WTC11 (cell line): ENCODE results near the gene GOLGA8A. TPM values are rescaled to one million over a fixed set of nuclear protein-coding genes. Genes with fewer than 3 reads are reported as not detected.

Source experiments
- ATAC-seq: fragments of 200-7000 bp; cut with Tn5 transposase; 2 replicates; pipeline ENCODE4 v1.10.0; 2021; ENCODE audit warnings: mild to moderate bottlenecking, moderate library complexity
- CTCF ChIA-PET: fragments of 300-600 bp; sonication (Branson Sonifier 250); formaldehyde crosslinking; loops from one replicate; lab custom pipeline; 2021; ENCODE audit warnings: antibody characterized with exemption; lab: Charles Lee
- POLR2A ChIA-PET: fragments of 350-600 bp; sonication (Branson Sonifier 250); formaldehyde crosslinking; loops from one replicate; lab custom pipeline; 2021; ENCODE audit warnings: antibody characterized with exemption; lab: Charles Lee
- DNase-seq: peaks from one replicate; pipeline ENCODE4 v3.0.0; 2021; ENCODE audit warnings: low spot score
- H3K27ac Mint-ChIP-seq: 2 replicates; pipeline ENCODE4 v1.8.0; 2021; ENCODE audit warnings: mixed read lengths
- H3K27me3 Mint-ChIP-seq: 2 replicates; pipeline ENCODE4 v1.8.0; 2021; ENCODE audit warnings: low read depth, mild to moderate bottlenecking, moderate library complexity, mixed read lengths
- H3K36me3 Mint-ChIP-seq: 2 replicates; pipeline ENCODE4 v1.8.0; 2021; ENCODE audit warnings: mixed read lengths
- H3K4me1 Mint-ChIP-seq: 2 replicates; pipeline ENCODE4 v1.8.0; 2022; ENCODE audit warnings: mixed read lengths
- H3K4me3 Mint-ChIP-seq: 2 replicates; pipeline ENCODE4 v1.8.0; 2021; ENCODE audit warnings: mild to moderate bottlenecking, moderate library complexity, mixed read lengths
- H3K9me3 Mint-ChIP-seq: 2 replicates; pipeline ENCODE4 v1.8.0; 2021; ENCODE audit warnings: mixed read lengths
- ATF6 ChIP-seq: sonication (generic); formaldehyde crosslinking; IDR thresholded peaks from 2 replicates; pipeline ENCODE4 v1.8.1; 2023; ENCODE audit warnings: mild to moderate bottlenecking, missing genetic modification reagents
- CBFB ChIP-seq: sonication (generic); formaldehyde crosslinking; IDR thresholded peaks from 2 replicates; pipeline ENCODE4 v1.8.1; 2022; ENCODE audit warnings: mild to moderate bottlenecking, low read depth, missing genetic modification reagents
- ETV6 ChIP-seq: sonication (generic); formaldehyde crosslinking; IDR thresholded peaks from 2 replicates; pipeline ENCODE4 v1.8.1; 2022; ENCODE audit warnings: mild to moderate bottlenecking, missing genetic modification reagents
- FOXP1 ChIP-seq: sonication (generic); formaldehyde crosslinking; IDR thresholded peaks from 2 replicates; pipeline ENCODE4 v1.8.0; 2022; ENCODE audit warnings: missing genetic modification reagents, mild to moderate bottlenecking, moderate library complexity, borderline replicate concordance
- GABPB1 ChIP-seq: sonication (generic); formaldehyde crosslinking; IDR thresholded peaks from 2 replicates; pipeline ENCODE4 v1.8.1; 2023; ENCODE audit warnings: mild to moderate bottlenecking, missing genetic modification reagents
- GRHL2 ChIP-seq: fragments of 250-450 bp; sonication (Bioruptor Pico); IDR thresholded peaks from 2 replicates; pipeline ENCODE4 v1.8.0; 2022; ENCODE audit warnings: mild to moderate bottlenecking, moderate library complexity; ENCODE audit not compliant: insufficient replicate concordance, severe bottlenecking
- MYBL2 ChIP-seq: sonication (generic); formaldehyde crosslinking; IDR thresholded peaks from 2 replicates; pipeline ENCODE4 v1.8.1; 2023; ENCODE audit warnings: mild to moderate bottlenecking, moderate library complexity, missing genetic modification reagents
- NFYB ChIP-seq: sonication (generic); formaldehyde crosslinking; conservative IDR thresholded peaks from 2 replicates; pipeline ENCODE4 v1.8.0; 2022; ENCODE audit warnings: low read depth, missing genetic modification reagents
- NR3C1 ChIP-seq: sonication (generic); formaldehyde crosslinking; conservative IDR thresholded peaks from 2 replicates; pipeline ENCODE4 v1.8.1; 2023; ENCODE audit warnings: low read depth, mild to moderate bottlenecking, missing genetic modification reagents
- SP1 ChIP-seq: sonication (generic); formaldehyde crosslinking; conservative IDR thresholded peaks from 2 replicates; pipeline ENCODE4 v1.8.1; 2022; ENCODE audit warnings: missing genetic modification reagents
- TEAD1 ChIP-seq: sonication (generic); formaldehyde crosslinking; IDR thresholded peaks from 2 replicates; pipeline ENCODE4 v1.8.0; 2022; ENCODE audit warnings: mild to moderate bottlenecking, missing genetic modification reagents
- TP53 ChIP-seq: sonication (generic); formaldehyde crosslinking; IDR thresholded peaks from 2 replicates; pipeline ENCODE4 v1.8.1; 2023; ENCODE audit warnings: mild to moderate bottlenecking, missing genetic modification reagents
- ZNF232 ChIP-seq: sonication (generic); formaldehyde crosslinking; IDR thresholded peaks from 2 replicates; pipeline ENCODE4 v1.8.0; 2022; ENCODE audit warnings: mild to moderate bottlenecking, missing genetic modification reagents
- ZNF263 ChIP-seq: sonication (generic); formaldehyde crosslinking; IDR thresholded peaks from 2 replicates; pipeline ENCODE4 v1.8.1; 2022; ENCODE audit warnings: low read depth, mild to moderate bottlenecking, moderate library complexity, missing genetic modification reagents
- ZNF671 ChIP-seq: fragments of 250-450 bp; sonication (Bioruptor Pico); IDR thresholded peaks from 2 replicates; pipeline ENCODE4 v1.8.0; 2021; ENCODE audit warnings: mild to moderate bottlenecking
- ZSCAN18 ChIP-seq: fragments of 250-450 bp; sonication (Bioruptor Pico); IDR thresholded peaks from 2 replicates; pipeline ENCODE4 v2.1.2; 2022; ENCODE audit warnings: mild to moderate bottlenecking, moderate library complexity
- total RNA-seq: library from RNA; stranded (reverse); gene quantifications from 3 replicates; pipeline ENCODE4 v1.2.3, GENCODE V29; 2021
- TF ChIP-seq, protein P1 (sequence below): sonication (generic); formaldehyde crosslinking; IDR thresholded peaks from 2 replicates; pipeline ENCODE4 v1.8.1; 2023; ENCODE audit warnings: mild to moderate bottlenecking, missing genetic modification reagents, moderate library complexity
- TF ChIP-seq, protein P2 (sequence below): fragments of 250-450 bp; sonication (Bioruptor Pico); conservative IDR thresholded peaks from 2 replicates; pipeline ENCODE4 v1.9.0; 2021; ENCODE audit warnings: mild to moderate bottlenecking
- TF ChIP-seq, protein P3 (sequence below): fragments of 200-600 bp; IDR thresholded peaks from 2 replicates; pipeline ENCODE4 v1.8.0; 2022; ENCODE audit warnings: antibody characterized with exemption
- TF ChIP-seq, protein P4 (sequence below): sonication (generic); formaldehyde crosslinking; IDR thresholded peaks from 2 replicates; pipeline ENCODE4 v1.8.1; 2022; ENCODE audit warnings: low read depth, missing genetic modification reagents, borderline replicate concordance

GOLGA8A gene
- total RNA-seq, 1 experiment from 2014 or later: 37.2 TPM

- DNase-seq: no peak
- ChIA-PET CTCF (no interaction called here), POLR2A (no interaction called here)
- H3K36me3 Mint-ChIP-seq: no peaks in the 10 kb centered on the region
- H3K27me3 Mint-ChIP-seq: no peaks in the 10 kb centered on the region; the same call in 1 of the 2 replicates
- no peak overlapping the region for H3K4me3 Mint-ChIP-seq
- H3K9me3 Mint-ChIP-seq: no peaks in the 10 kb centered on the region
- H3K27ac Mint-ChIP-seq: no peak overlapping the region
- no peak for TF ChIP-seq TEAD1 (CRISPR knock-in tag)
- TF ChIP-seq, all 79 proteins: peak for 0
- H3K4me1 Mint-ChIP-seq: no peaks in the 10 kb centered on the region
- ATAC-seq: no peak
Measured at GRCh38 chr15:34472947-34473346, 35.3 kb upstream of the GOLGA8A start.

- no peak for TF ChIP-seq GABPB1 (CRISPR knock-in tag)
- TF ChIP-seq ZNF671 (CRISPR knock-in tag): no peak
- no peak for TF ChIP-seq NFYB (CRISPR knock-in tag)
- TF ChIP-seq, protein P1, sequence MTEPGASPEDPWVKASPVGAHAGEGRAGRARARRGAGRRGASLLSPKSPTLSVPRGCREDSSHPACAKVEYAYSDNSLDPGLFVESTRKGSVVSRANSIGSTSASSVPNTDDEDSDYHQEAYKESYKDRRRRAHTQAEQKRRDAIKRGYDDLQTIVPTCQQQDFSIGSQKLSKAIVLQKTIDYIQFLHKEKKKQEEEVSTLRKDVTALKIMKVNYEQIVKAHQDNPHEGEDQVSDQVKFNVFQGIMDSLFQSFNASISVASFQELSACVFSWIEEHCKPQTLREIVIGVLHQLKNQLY: no peak
- no peak for TF ChIP-seq SP1
- no peak for TF ChIP-seq TEAD1 (CRISPR knock-in tag)
- TF ChIP-seq ATF6 (CRISPR knock-in tag): no peak
- TF ChIP-seq, protein P2, sequence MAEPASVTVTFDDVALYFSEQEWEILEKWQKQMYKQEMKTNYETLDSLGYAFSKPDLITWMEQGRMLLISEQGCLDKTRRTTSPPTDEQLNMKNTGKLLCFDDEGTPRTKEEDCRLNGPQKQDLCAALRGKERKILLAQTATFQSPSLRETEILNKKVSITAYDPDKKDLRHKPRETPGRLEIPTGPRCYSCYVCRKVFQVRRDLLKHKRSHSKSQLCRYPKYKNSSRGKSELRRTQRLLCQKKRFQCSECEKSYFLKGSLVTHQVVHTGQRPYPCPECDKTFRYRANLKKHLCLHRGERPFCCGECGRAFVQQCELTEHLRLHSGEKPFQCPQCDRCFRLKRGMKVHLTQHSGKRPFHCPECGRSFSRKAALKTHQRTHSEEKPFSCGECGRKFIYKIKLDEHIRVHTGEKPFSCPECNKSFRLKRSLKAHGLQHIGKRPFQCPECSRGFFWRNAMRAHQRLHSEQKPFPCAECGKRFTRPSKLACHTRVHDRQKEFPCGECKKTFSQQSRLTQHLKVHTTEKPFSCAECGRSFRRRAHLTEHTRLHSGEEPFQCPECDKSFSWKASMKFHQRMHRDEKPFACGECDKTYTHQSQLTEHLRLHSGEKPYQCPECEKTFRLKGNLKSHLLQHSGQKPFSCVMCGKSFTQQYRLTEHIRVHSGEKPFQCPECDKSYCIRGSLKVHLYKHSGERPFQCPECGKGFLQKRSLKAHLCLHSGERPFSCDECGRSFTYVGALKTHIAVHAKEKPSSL (CRISPR knock-in tag): no peak
- TF ChIP-seq GRHL2 (CRISPR knock-in tag): no peak
- no peak for TF ChIP-seq FOXP1
- no peak for TF ChIP-seq ZSCAN18 (CRISPR knock-in tag)
- TF ChIP-seq TP53 (CRISPR knock-in tag): no peak
- TF ChIP-seq ZNF263 (CRISPR knock-in tag): no peak
- TF ChIP-seq ETV6 (CRISPR knock-in tag): no peak
- TF ChIP-seq, protein P3, sequence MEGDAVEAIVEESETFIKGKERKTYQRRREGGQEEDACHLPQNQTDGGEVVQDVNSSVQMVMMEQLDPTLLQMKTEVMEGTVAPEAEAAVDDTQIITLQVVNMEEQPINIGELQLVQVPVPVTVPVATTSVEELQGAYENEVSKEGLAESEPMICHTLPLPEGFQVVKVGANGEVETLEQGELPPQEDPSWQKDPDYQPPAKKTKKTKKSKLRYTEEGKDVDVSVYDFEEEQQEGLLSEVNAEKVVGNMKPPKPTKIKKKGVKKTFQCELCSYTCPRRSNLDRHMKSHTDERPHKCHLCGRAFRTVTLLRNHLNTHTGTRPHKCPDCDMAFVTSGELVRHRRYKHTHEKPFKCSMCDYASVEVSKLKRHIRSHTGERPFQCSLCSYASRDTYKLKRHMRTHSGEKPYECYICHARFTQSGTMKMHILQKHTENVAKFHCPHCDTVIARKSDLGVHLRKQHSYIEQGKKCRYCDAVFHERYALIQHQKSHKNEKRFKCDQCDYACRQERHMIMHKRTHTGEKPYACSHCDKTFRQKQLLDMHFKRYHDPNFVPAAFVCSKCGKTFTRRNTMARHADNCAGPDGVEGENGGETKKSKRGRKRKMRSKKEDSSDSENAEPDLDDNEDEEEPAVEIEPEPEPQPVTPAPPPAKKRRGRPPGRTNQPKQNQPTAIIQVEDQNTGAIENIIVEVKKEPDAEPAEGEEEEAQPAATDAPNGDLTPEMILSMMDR: no peak
- ChIA-PET CTCF (no interaction called here), POLR2A (no interaction called here)
- Mint-ChIP-seq H3K4me3 (no peak overlapping the region), H3K36me3 (no peaks in the 10 kb centered on the region), H3K27me3 (no peaks in the 10 kb centered on the region; the same call in 1 of the 2 replicates), H3K4me1 (no peaks in the 10 kb centered on the region), H3K27ac (no peak overlapping the region), H3K9me3 (no peaks in the 10 kb centered on the region)
- ATAC-seq: no peak
- DNase-seq: no peak
Measured at GRCh38 chr15:34470892-34471291, 33.3 kb upstream of the GOLGA8A start.

DNA sequence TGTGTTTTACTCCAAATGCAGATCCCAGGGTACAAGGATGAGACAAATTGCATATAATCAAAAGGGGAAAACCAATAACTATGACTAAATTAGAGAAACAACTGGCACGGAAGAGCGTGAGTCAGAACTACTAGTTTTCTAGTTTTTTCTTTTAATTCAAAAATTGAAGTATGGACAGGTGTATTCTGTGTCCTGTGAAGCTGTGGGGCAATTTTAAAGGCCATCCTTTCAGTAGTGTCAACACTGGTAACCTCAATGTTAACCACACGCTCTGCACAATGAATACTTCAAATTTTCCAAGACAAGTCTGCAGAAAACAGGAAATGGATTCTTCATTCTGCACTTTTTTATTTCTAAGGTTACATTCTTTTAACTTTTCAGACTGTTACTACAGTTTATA, 32.5 kb upstream of the GOLGA8A start:
- no peaks in the 10 kb centered on the region for H3K4me1 Mint-ChIP-seq
- no peak overlapping the region for H3K4me3 Mint-ChIP-seq
- ChIA-PET POLR2A (no interaction called here), CTCF (no interaction called here)
- ATAC-seq (no peak), DNase-seq (no peak)
- no peak overlapping the region for H3K27ac Mint-ChIP-seq
- no peaks in the 10 kb centered on the region; the same call in 1 of the 2 replicates for H3K27me3 Mint-ChIP-seq
- H3K36me3 Mint-ChIP-seq: no peaks in the 10 kb centered on the region
- no peaks in the 10 kb centered on the region for H3K9me3 Mint-ChIP-seq
- no peak for TF ChIP-seq CBFB
- TF ChIP-seq, protein P4, sequence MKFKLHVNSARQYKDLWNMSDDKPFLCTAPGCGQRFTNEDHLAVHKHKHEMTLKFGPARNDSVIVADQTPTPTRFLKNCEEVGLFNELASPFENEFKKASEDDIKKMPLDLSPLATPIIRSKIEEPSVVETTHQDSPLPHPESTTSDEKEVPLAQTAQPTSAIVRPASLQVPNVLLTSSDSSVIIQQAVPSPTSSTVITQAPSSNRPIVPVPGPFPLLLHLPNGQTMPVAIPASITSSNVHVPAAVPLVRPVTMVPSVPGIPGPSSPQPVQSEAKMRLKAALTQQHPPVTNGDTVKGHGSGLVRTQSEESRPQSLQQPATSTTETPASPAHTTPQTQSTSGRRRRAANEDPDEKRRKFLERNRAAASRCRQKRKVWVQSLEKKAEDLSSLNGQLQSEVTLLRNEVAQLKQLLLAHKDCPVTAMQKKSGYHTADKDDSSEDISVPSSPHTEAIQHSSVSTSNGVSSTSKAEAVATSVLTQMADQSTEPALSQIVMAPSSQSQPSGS: no peak
- no peak for TF ChIP-seq ZNF232 (CRISPR knock-in tag)
- TF ChIP-seq ZSCAN18 (CRISPR knock-in tag): no peak
- TF ChIP-seq MYBL2 (CRISPR knock-in tag): no peak
- TF ChIP-seq NR3C1 (CRISPR knock-in tag): no peak
